Measurements from ENCODE around the gene LAD1. TPM values are rescaled to one million over a fixed set of nuclear protein-coding genes. Genes with fewer than 3 reads are reported as not detected.

The LAD1 gene
- total RNA-seq, 1 donor from 2014 or later = 1.2 TPM

GRCh38 chr1:201334325-201335173, 64.6 kb downstream of the LAD1 start:
- Histone ChIP-seq H3K36me3 (ENCODE audit: insufficient read depth, low read length) (no peaks in the 10 kb centered on the region), H3K79me2 (ENCODE audit: insufficient read depth, low read length) (no peaks in the 10 kb centered on the region), H3K4me2 (ENCODE audit: low read length) (no peak overlapping the region), H3K27ac (ENCODE audit: low read depth, low read length) (no peak overlapping the region), H2AFZ (ENCODE audit: low read depth, low read length) (no peak overlapping the region), H4K20me1 (ENCODE audit: insufficient read depth, low read length) (no peaks in the 10 kb centered on the region), H3K27me3 (ENCODE audit: insufficient read depth, low read length) (peaks cover 8% of the 10 kb centered on the region), H3K4me1 (ENCODE audit: insufficient read depth, low read length) (peaks cover 1% of the 10 kb centered on the region), H3K9me3 (ENCODE audit: insufficient read depth, low read depth, low read length) (no peaks in the 10 kb centered on the region), H3K4me3 (ENCODE audit: insufficient read depth, low read depth, low read length) (no peak overlapping the region), H3K9ac (ENCODE audit: low read length) (no peak overlapping the region)
- DNase-seq (ENCODE audit: low read depth) (no peak), FAIRE-seq (no peak)
- H3K36me3 Mint-ChIP-seq (ENCODE audit: low read depth, unreplicated experiment) = no peaks in the 10 kb centered on the region
- H3K27me3 Mint-ChIP-seq (ENCODE audit: low read depth, unreplicated experiment) = peaks cover 56% of the 10 kb centered on the region
- no peaks in the 10 kb centered on the region for H3K4me1 Mint-ChIP-seq (ENCODE audit: low read depth, unreplicated experiment)
- no peak overlapping the region for H3K4me3 Mint-ChIP-seq (ENCODE audit: unreplicated experiment)
- TF ChIP-seq EZH2 (IDR thresholded peaks at IDR 0.05; ENCODE audit: insufficient read depth, low read length) (no peak), CTCF (IDR thresholded peaks at IDR 0.05; ENCODE audit: insufficient read depth, low read depth, low read length) (no peak)
- peaks cover 2% of the 10 kb centered on the region for H3K9me3 Mint-ChIP-seq (ENCODE audit: unreplicated experiment)
- no peak overlapping the region for H3K27ac Mint-ChIP-seq (ENCODE audit: unreplicated experiment)

GRCh38 chr1:201332616-201333335, 66.3 kb downstream of the LAD1 start:
- no peak for FAIRE-seq
- Mint-ChIP-seq H3K36me3 (ENCODE audit: low read depth, unreplicated experiment) (no peaks in the 10 kb centered on the region), H3K27ac (ENCODE audit: unreplicated experiment) (no peak overlapping the region), H3K4me3 (ENCODE audit: unreplicated experiment) (no peak overlapping the region), H3K4me1 (ENCODE audit: low read depth, unreplicated experiment) (no peaks in the 10 kb centered on the region), H3K27me3 (ENCODE audit: low read depth, unreplicated experiment) (peaks cover 60% of the 10 kb centered on the region), H3K9me3 (ENCODE audit: unreplicated experiment) (peaks cover 2% of the 10 kb centered on the region)
- no peak overlapping the region for H3K9ac ChIP-seq (ENCODE audit: low read length)
- no peak overlapping the region for H3K27ac ChIP-seq (ENCODE audit: low read depth, low read length)
- TF ChIP-seq EZH2 (IDR thresholded peaks at IDR 0.05; ENCODE audit: insufficient read depth, low read length) = no peak
- TF ChIP-seq CTCF (IDR thresholded peaks at IDR 0.05; ENCODE audit: insufficient read depth, low read depth, low read length) = no peak
- H3K9me3 ChIP-seq (ENCODE audit: insufficient read depth, low read depth, low read length) = no peaks in the 10 kb centered on the region
- H3K4me1 ChIP-seq (ENCODE audit: insufficient read depth, low read length) = peaks cover 6% of the 10 kb centered on the region
- H3K79me2 ChIP-seq (ENCODE audit: insufficient read depth, low read length) = no peaks in the 10 kb centered on the region
- no peak overlapping the region for H3K4me3 ChIP-seq (ENCODE audit: insufficient read depth, low read depth, low read length)
- H2AFZ ChIP-seq (ENCODE audit: low read depth, low read length) = no peak overlapping the region
- no peak for DNase-seq (ENCODE audit: low read depth)
- H3K4me2 ChIP-seq (ENCODE audit: low read length) = no peak overlapping the region
- no peaks in the 10 kb centered on the region for H3K36me3 ChIP-seq (ENCODE audit: insufficient read depth, low read length)
- peaks cover 8% of the 10 kb centered on the region for H3K27me3 ChIP-seq (ENCODE audit: insufficient read depth, low read length)
- H4K20me1 ChIP-seq (ENCODE audit: insufficient read depth, low read length) = no peaks in the 10 kb centered on the region

All from astrocyte (in vitro differentiated cells and primary cell).